NT2/D1 (cell line): ENCODE results near the gene FCSK.

Experiments used
- YY1 ChIP-seq: IDR thresholded peaks from 2 replicates; pipeline ENCODE4 v1.6.1; 2011; ENCODE audit not compliant: insufficient read length, insufficient read depth
- ZNF274 ChIP-seq: IDR thresholded peaks from 2 replicates; pipeline ENCODE4 v1.6.1; 2011; ENCODE audit warnings: mild to moderate bottlenecking, low read depth, low read length

DNA sequence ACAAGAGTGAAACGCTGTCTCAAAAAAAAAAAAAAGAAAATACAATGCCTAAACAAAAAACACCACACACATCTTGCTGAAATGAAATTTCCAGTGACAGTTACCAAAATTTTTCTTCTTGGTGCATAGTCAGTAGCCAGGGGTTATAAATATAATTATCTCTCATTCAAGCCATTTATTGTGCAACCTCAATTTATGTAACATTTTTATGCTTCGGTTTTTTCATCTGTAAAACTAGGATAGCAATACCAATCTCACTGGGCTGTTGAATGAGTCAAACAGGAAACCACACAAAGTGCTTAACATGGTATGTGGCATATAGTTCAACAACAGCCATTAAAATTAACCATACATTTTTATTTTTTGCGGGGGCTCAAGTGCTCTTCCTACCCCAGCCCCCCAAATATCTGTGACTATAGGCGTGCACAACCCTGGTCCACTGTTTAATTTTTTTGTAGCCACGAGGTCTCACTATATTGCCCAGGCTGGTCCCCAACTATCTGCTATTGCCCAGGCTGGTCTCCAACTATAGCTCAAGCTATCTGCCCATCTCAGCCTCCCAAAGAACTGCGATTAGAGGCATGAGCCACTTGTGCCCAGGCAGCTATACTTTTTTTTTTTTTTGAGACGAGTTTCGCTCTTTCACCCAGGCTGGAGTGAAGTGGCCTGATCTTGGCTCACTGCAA lies 66.4 kb downstream of the FCSK start:
- no peak for TF ChIP-seq YY1
- no peak for TF ChIP-seq ZNF274
